Measurements from ENCODE around the gene DMD.
A peak's percentile ranks its signal among the peaks of the same experiment; 100 is the strongest.

The DMD gene

GRCh38 chrX:31130457-31131220, 2080.7 kb downstream of the DMD start:
- no peak for DNase-seq

- DNase-seq: no peak
Observed at GRCh38 chrX:31128855-31129254, 2082.5 kb downstream of the DMD start.

GRCh38 chrX:31127716-31128115, 2083.6 kb downstream of the DMD start:
- no peak for DNase-seq

GRCh38 chrX:31126205-31126604, 2085.1 kb downstream of the DMD start:
- no peak for DNase-seq

- DNase-seq: no peak
Observed at GRCh38 chrX:31124536-31124935, 2086.8 kb downstream of the DMD start.

GRCh38 chrX:31123335-31123734, 2088.0 kb downstream of the DMD start:
- no peak for DNase-seq

- DNase-seq: no peak
Observed at GRCh38 chrX:31117266-31117665, 2094.1 kb downstream of the DMD start.

GRCh38 chrX:31115398-31115797, 2096.0 kb downstream of the DMD start:
- DNase-seq: no peak

- DNase-seq: no peak
Observed at GRCh38 chrX:31114858-31115257, 2096.5 kb downstream of the DMD start.

GRCh38 chrX:31112226-31112999, 2098.9 kb downstream of the DMD start:
- no peak for DNase-seq

GRCh38 chrX:31110657-31111056, 2100.7 kb downstream of the DMD start:
- no peak for DNase-seq

GRCh38 chrX:31099536-31100090, 2111.7 kb downstream of the DMD start:
- DNase-seq: no peak

GRCh38 chrX:31098079-31098478, 2113.3 kb downstream of the DMD start:
- no peak for DNase-seq

- DNase-seq: no peak
Observed at GRCh38 chrX:31093639-31093975, 2117.7 kb downstream of the DMD start.

- DNase-seq: no peak
Observed at GRCh38 chrX:31092970-31093638, 2118.2 kb downstream of the DMD start.

- DNase-seq: no peak
Observed at GRCh38 chrX:31092476-31092875, 2118.9 kb downstream of the DMD start.

- no peak for DNase-seq
Observed at GRCh38 chrX:31091819-31092218, 2119.5 kb downstream of the DMD start.

GRCh38 chrX:31074522-31074921, 2136.8 kb downstream of the DMD start:
- no peak for DNase-seq

GRCh38 chrX:31071725-31072124, 2139.6 kb downstream of the DMD start, which contains the start of gene FTHL17:
Gene FTHL17 (minus strand): TSS chrX:31072041. CDS start chrX:31071953, 88 bp downstream.
- DNase-seq: no peak

GRCh38 chrX:31071262-31071661, 2140.1 kb downstream of the DMD start:
- DNase-seq: no peak

GRCh38 chrX:31070057-31070468, 2141.3 kb downstream of the DMD start:
- DNase-seq: peak in 1 of 2 donors; percentile 6

Data from CD4-positive, alpha-beta T cell treated with Interleukin-4 for 1 hour (primary cell).